CD4-positive, alpha-beta T cell treated with Interleukin-2 at 100 ng/mL for 4 hours (primary cell): Measurements from ENCODE around the gene ZNF581.

ENCODE experiments used
- DNase-seq: peaks from one replicate; pipeline ENCODE4 v3.0.0-alpha.2; 2020; ENCODE audit warnings: low spot score

The ZNF581 gene

DNA sequence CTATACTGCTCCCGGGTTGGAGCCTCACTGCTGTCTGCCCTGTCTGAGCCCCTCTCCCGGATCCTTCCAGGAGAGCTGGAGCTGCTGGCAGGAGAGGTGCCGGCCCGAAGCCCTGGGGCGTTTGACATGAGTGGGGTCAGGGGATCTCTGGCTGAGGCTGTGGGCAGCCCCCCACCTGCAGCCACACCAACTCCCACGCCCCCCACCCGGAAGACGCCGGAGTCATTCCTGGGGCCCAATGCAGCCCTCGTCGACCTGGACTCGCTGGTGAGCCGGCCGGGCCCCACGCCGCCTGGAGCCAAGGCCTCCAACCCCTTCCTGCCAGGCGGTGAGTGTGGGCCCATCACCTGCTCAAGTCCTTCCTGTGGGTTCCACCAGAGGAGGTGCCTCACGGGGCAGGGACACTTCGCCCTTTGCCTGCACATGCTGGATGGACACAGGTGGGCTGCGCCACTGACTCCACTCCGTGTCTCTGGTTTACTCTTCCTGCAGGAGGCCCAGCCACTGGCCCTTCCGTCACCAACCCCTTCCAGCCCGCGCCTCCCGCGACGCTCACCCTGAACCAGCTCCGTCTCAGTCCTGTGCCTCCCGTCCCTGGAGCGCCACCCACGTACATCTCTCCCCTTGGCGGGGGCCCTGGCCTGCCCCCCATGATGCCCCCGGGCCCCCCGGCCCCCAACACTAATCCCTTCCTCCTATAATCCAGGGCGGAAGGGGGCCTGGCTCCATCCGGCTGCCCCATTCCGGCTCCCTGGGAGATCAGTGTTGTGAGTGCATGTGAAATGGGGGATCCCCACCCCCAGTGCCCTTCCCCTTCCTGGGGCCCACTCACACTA, 51.4 kb downstream of the ZNF581 start:
- DNase-seq = no peak
